GM12878 (cell line): ENCODE results near the gene BSN. TPM values are rescaled to one million over a fixed set of nuclear protein-coding genes. Genes with fewer than 3 reads are reported as not detected.

Experiments used
- ATAC-seq: fragments of 200-7000 bp; cut with Tn5 transposase; 3 replicates; pipeline ENCODE4 v1.9.1; 2020; ENCODE audit warnings: mild to moderate bottlenecking, moderate library complexity
- BruUV-seq: library from RNA; stranded (reverse); fragments of 400-500 nt; replicated peaks from 2 replicates; lab custom pipeline; 2021; lab: Mats Ljungman, UMichigan
- CTCF ChIA-PET: fragments of 300-600 bp; sonication (Branson Sonifier 250); formaldehyde crosslinking; extraction: SDS; loops from one replicate; lab custom pipeline; 2021; ENCODE audit warnings: inconsistent platforms; lab: Yijun Ruan, JAX
- POLR2A ChIA-PET: fragments of 350-600 bp; formaldehyde crosslinking; extraction: SDS; loops from one replicate; lab custom pipeline; 2021; ENCODE audit warnings: inconsistent platforms; lab: Charles Lee
- RAD21 ChIA-PET: fragments of 300-600 bp; sonication (Branson Sonifier 250); formaldehyde crosslinking; loops from one replicate; lab custom pipeline; 2023; ENCODE audit warnings: antibody characterized with exemption; ENCODE audit not compliant: unreplicated experiment; lab: Charles Lee
- SMC1A ChIA-PET: fragments of 300-600 bp; sonication (Branson Sonifier 250); formaldehyde crosslinking; loops from one replicate; lab custom pipeline; 2023; ENCODE audit not compliant: unreplicated experiment, uncharacterized antibody; lab: Charles Lee
- DNase-seq: peaks from one replicate; pipeline ENCODE4 v3.0.0-alpha.2; 2011; ENCODE audit warnings: low read depth, low spot score
- FAIRE-seq: peaks from 3 replicates; lab custom pipeline; 2011; peaks lifted over from hg19 to GRCh38; lab: Jason Lieb, UNC
- H2AFZ ChIP-seq: 2 replicates; pipeline ENCODE4 v1.6.0; 2011; ENCODE audit warnings: low read depth, low read length, control low read depth; ENCODE audit not compliant: control insufficient read depth
- H3K27ac ChIP-seq: 2 replicates; pipeline ENCODE4 v1.5.1; 2011; ENCODE audit warnings: control low read depth; ENCODE audit not compliant: control insufficient read depth, insufficient read depth
- H3K27me3 ChIP-seq, 2 experiments: replicated peaks in 1 of 2; 2 replicates each; pipeline versions ENCODE4 v1.6.0 to v1.6.1; 2011; ENCODE audit warnings: low read length in 1 of 2; ENCODE audit not compliant: control insufficient read depth in 2 of 2, insufficient read depth in 2 of 2
- H3K36me3 ChIP-seq, 2 experiments: 2 replicates each; pipeline ENCODE4 v1.5.1; 2011; ENCODE audit warnings: low read length in 1 of 2; ENCODE audit not compliant: control insufficient read depth in 2 of 2, insufficient read depth in 2 of 2
- H3K4me1 ChIP-seq: 2 replicates; pipeline ENCODE4 v1.6.1; 2011; ENCODE audit warnings: mild to moderate bottlenecking, low read length, moderate library complexity, mixed read lengths; ENCODE audit not compliant: control insufficient read depth, insufficient read depth
- H3K4me2 ChIP-seq: 2 replicates; pipeline ENCODE4 v1.6.0; 2011; ENCODE audit warnings: control low read depth; ENCODE audit not compliant: control insufficient read depth, insufficient read depth
- H3K4me3 ChIP-seq: fragments of 200-600 bp; sonication (generic); 2 replicates; pipeline ENCODE4 v1.5.1; 2016
- H3K79me2 ChIP-seq: 2 replicates; pipeline ENCODE4 v1.6.0; 2011; ENCODE audit warnings: low read length; ENCODE audit not compliant: control insufficient read depth, insufficient read depth
- H3K9ac ChIP-seq: 2 replicates; pipeline ENCODE4 v1.8.0; 2011; ENCODE audit warnings: low read length, control low read depth, mixed read lengths; ENCODE audit not compliant: control insufficient read depth, insufficient read depth
- H3K9me3 ChIP-seq: replicated peaks from 3 replicates; pipeline ENCODE4 v1.5.1; 2011; ENCODE audit warnings: mild to moderate bottlenecking, low read length; ENCODE audit not compliant: control insufficient read depth, insufficient read depth
- H4K20me1 ChIP-seq: 2 replicates; pipeline ENCODE4 v1.6.0; 2011; ENCODE audit not compliant: control insufficient read depth, insufficient read depth
- ATF7 ChIP-seq: fragments of 450-650 bp; IDR thresholded peaks from 2 replicates; pipeline ENCODE4 v1.6.1; 2016; ENCODE audit warnings: low read depth, mild to moderate bottlenecking
- BRCA1 ChIP-seq: IDR thresholded peaks from 2 replicates; pipeline ENCODE4 v1.6.1; 2011; ENCODE audit warnings: low read depth, low read length, improper control_type of control experiment
- CEBPB ChIP-seq, 2 experiments: fragments of 150-350 bp in 1 of 2; IDR thresholded peaks; 2 replicates each; pipeline ENCODE4 v1.6.1; 2012 to 2014; ENCODE audit warnings: low read depth in 2 of 2, low read length in 2 of 2, borderline replicate concordance in 1 of 2, inconsistent platforms in 1 of 2
- EZH2 ChIP-seq: IDR thresholded peaks from 2 replicates; pipeline ENCODE4 v1.6.1; 2012; ENCODE audit warnings: low read depth, mild to moderate bottlenecking, control low read depth, inconsistent platforms, low read length, borderline replicate concordance; ENCODE audit not compliant: control insufficient read depth
- GATAD2B ChIP-seq: fragments of 450-650 bp; conservative IDR thresholded peaks from 2 replicates; pipeline ENCODE4 v1.6.1; 2017; ENCODE audit warnings: low read depth, mild to moderate bottlenecking, moderate library complexity
- RELB ChIP-seq: fragments of 450-650 bp; IDR thresholded peaks from 2 replicates; pipeline ENCODE4 v1.6.1; 2017; ENCODE audit warnings: low read depth, mild to moderate bottlenecking, moderate library complexity
- RFX5 ChIP-seq: IDR thresholded peaks from 2 replicates; pipeline ENCODE4 v1.6.1; 2011; ENCODE audit warnings: low read depth, low read length, improper control_type of control experiment
- SMARCA5 ChIP-seq: fragments of 450-650 bp; IDR thresholded peaks from 2 replicates; pipeline ENCODE4 v1.6.1; 2017; ENCODE audit warnings: mild to moderate bottlenecking
- USF2 ChIP-seq: IDR thresholded peaks from 2 replicates; pipeline ENCODE4 v1.6.1; 2011; ENCODE audit warnings: low read depth, low read length, improper control_type of control experiment, borderline replicate concordance
- YY1 ChIP-seq: IDR thresholded peaks from 2 replicates; pipeline ENCODE4 v1.6.1; 2011; ENCODE audit warnings: low read depth, mild to moderate bottlenecking, low read length
- ZBTB4 ChIP-seq: fragments of 450-650 bp; formaldehyde crosslinking; IDR thresholded peaks from 2 replicates; pipeline ENCODE4 v1.4.0; 2022; ENCODE audit warnings: mild to moderate bottlenecking, moderate library complexity
- WGBS: methylation state at CpG from one replicate; pipeline ENCODE4 v1.1.6; 2016; ENCODE audit warnings: low lambda C conversion rate; ENCODE audit not compliant: insufficient replicate concordance, insufficient coverage; ENCODE audit errors: missing lambda C conversion rate; 5-methylcytosine and 5-hydroxymethylcytosine counted together
- in situ Hi-C: fragments of 300-500 bp; cut with MboI; formaldehyde crosslinking; loops from 9 replicates; pipeline ENCODE4 v1.14.3; 2018; ENCODE audit warnings: mixed read lengths
- intact Hi-C: fragments of 100-400 bp; cut with micrococcal nuclease; formaldehyde crosslinking; loops from one replicate; pipeline ENCODE4 v1.14.2; 2022; ENCODE audit not compliant: unreplicated experiment
- polyA plus RNA-seq, 11 experiments: library from polyadenylated mRNA; depleted of rRNA in 4 of 11; unstranded in 6 of 11; stranded (reverse) in 5 of 11; fragments of >200 nt; fragmentation: Nextera tagmentation in 4 of 11; fragmentation: Illumina TruSeq in 1 of 11; extraction: Ambion mirVana in 4 of 11; extraction: Trizol in 1 of 11; gene quantifications; 1 replicate in 1 of 11; 2 replicates in 10 of 11; pipeline versions ENCODE4 v1.2.1 to v1.2.3, GENCODE V29; 2011 to 2016; ENCODE audit warnings: inconsistent platforms in 2 of 11, missing spikeins in 2 of 11, low read depth in 1 of 11
- total RNA-seq, 4 experiments: library from RNA; depleted of rRNA in 3 of 4; stranded (reverse); fragments of >200 nt in 3 of 4; fragmentation: Illumina TruSeq in 1 of 4; extraction: Trizol in 1 of 4; gene quantifications; 2 replicates each; pipeline versions ENCODE4 v1.2.1 to v1.2.3, GENCODE V29; 2013 to 2021

The BSN gene
- total and polyA plus RNA-seq, 10 of the 15 experiments (the other 5 are each of a cell fraction or from before 2014, with no cell fraction given): under 0.01 to 0.19 (median 0.05) TPM; not detected in 1

GRCh38 chr3:49563040-49563578 lies 8.8 kb downstream of the BSN start:
- ChIA-PET RAD21 (interaction anchor here (1.1 kb wide), 1 partner anchor 23 kb away, joined by 4 read pairs; no protein-coding TSS in a partner anchor), SMC1A (no interaction called here), CTCF (interaction anchor here (1.0 to 1.3 kb wide), 2 partner anchors 22 to 108 kb away, joined by 3 to 5 read pairs; no protein-coding TSS in a partner anchor), POLR2A (interaction anchor here (0.5 kb wide), 1 partner anchor 110 kb away, joined by 5 read pairs; no protein-coding TSS in a partner anchor)
- no peak for FAIRE-seq
- Histone ChIP-seq H3K4me3 (no peak overlapping the region), H3K9ac (no peak overlapping the region), H3K27ac (no peak overlapping the region), H3K36me3 (no peaks in the 10 kb centered on the region), H3K4me1 (no peaks in the 10 kb centered on the region), H3K9me3 (no peaks in the 10 kb centered on the region), H3K4me2 (no peak overlapping the region), H2AFZ (no peak overlapping the region), H3K27me3 (no peaks in the 10 kb centered on the region), H4K20me1 (no peaks in the 10 kb centered on the region), H3K79me2 (no peaks in the 10 kb centered on the region)
- 15% methylated on average over 4 of the region's 4 CpGs for WGBS
- ATAC-seq: no peak
- BruUV-seq: no TSS peak
- in situ Hi-C loops: no loop called here
- intact Hi-C loops: no loop called here
- TF ChIP-seq CEBPB (IDR thresholded peaks at IDR 0.05; ENCODE audit: borderline replicate concordance in 1 of 2, low read depth in 2 of 2, low read length in 2 of 2): no peak
- TF ChIP-seq YY1: no peak
- no peak for TF ChIP-seq SMARCA5
- no peak for DNase-seq

- no peak overlapping the region for H3K4me3 ChIP-seq
- ATAC-seq: no peak
- FAIRE-seq: no peak
- in situ Hi-C loops (no loop called here), intact Hi-C loops (no loop called here)
- 50% methylated on average over 4 of the region's 4 CpGs for WGBS
- BruUV-seq: no TSS peak
- ChIA-PET POLR2A (interaction anchor here (0.5 kb wide), 1 partner anchor 109 kb away, joined by 5 read pairs; no protein-coding TSS in a partner anchor), RAD21 (interaction anchor here (1.1 kb wide), 1 partner anchor 24 kb away, joined by 4 read pairs; no protein-coding TSS in a partner anchor), SMC1A (no interaction called here), CTCF (interaction anchor here (1.0 to 1.3 kb wide), 2 partner anchors 23 to 108 kb away, joined by 3 to 5 read pairs; no protein-coding TSS in a partner anchor)
- H3K36me3 ChIP-seq: no peaks in the 10 kb centered on the region
- DNase-seq: no peak
- H3K4me2 ChIP-seq: no peak overlapping the region
- H3K27me3 ChIP-seq: no peaks in the 10 kb centered on the region
- H3K4me1 ChIP-seq: no peaks in the 10 kb centered on the region
- H2AFZ ChIP-seq: no peak overlapping the region
- no peak overlapping the region for H3K27ac ChIP-seq
- no peaks in the 10 kb centered on the region for H3K9me3 ChIP-seq
- H3K79me2 ChIP-seq: no peaks in the 10 kb centered on the region
- no peaks in the 10 kb centered on the region for H4K20me1 ChIP-seq
- H3K9ac ChIP-seq: no peak overlapping the region
- no peak for TF ChIP-seq RFX5
- no peak for TF ChIP-seq EZH2
- no peak for TF ChIP-seq USF2
- TF ChIP-seq ZBTB4 (CRISPR knock-in tag): no peak
- TF ChIP-seq BRCA1: no peak
- no peak for TF ChIP-seq GATAD2B
- no peak for TF ChIP-seq ATF7
- no peak for TF ChIP-seq RELB
Measured at GRCh38 chr3:49563766-49564165, 9.5 kb downstream of the BSN start.
